Smooth muscle cell (in vitro differentiated cells): ENCODE measurements around the gene RELL2. TPM values are rescaled to one million over a fixed set of nuclear protein-coding genes. Genes with fewer than 3 reads are reported as not detected.

Experiments used
- DNase-seq: peaks from one replicate; lab custom pipeline; 2025; ENCODE audit not compliant: unreplicated experiment; lab: John Stamatoyannopoulos, UW
- H2AFZ ChIP-seq: fragments of 200-600 bp; sonication (generic); 2 replicates; pipeline ENCODE4 v1.6.0; 2016; ENCODE audit warnings: antibody characterized with exemption, low read depth, mild to moderate bottlenecking
- H3F3A ChIP-seq: fragments of 200-600 bp; sonication (generic); 2 replicates; pipeline ENCODE4 v1.6.0; 2017; ENCODE audit warnings: antibody characterized with exemption, low read depth
- H3K27ac ChIP-seq: fragments of 200-600 bp; sonication (generic); 2 replicates; pipeline ENCODE4 v1.5.1; 2016; ENCODE audit warnings: low read depth, mild to moderate bottlenecking
- H3K27me3 ChIP-seq: fragments of 200-600 bp; sonication (generic); 2 replicates; pipeline ENCODE4 v1.6.1; 2016; ENCODE audit warnings: low read depth, mild to moderate bottlenecking
- H3K36me3 ChIP-seq: fragments of 200-600 bp; sonication (generic); 2 replicates; pipeline ENCODE4 v1.5.1; 2016; ENCODE audit warnings: low read depth
- H3K4me1 ChIP-seq: fragments of 200-600 bp; sonication (generic); 2 replicates; pipeline ENCODE4 v1.5.1; 2016; ENCODE audit warnings: low read depth
- H3K4me2 ChIP-seq: fragments of 200-600 bp; sonication (generic); 2 replicates; pipeline ENCODE4 v1.6.0; 2016; ENCODE audit warnings: mild to moderate bottlenecking
- H3K4me3 ChIP-seq: fragments of 200-600 bp; sonication (generic); 2 replicates; pipeline ENCODE4 v1.5.1; 2016; ENCODE audit warnings: mild to moderate bottlenecking
- H3K79me2 ChIP-seq: fragments of 200-600 bp; sonication (generic); 2 replicates; pipeline ENCODE4 v1.6.0; 2016; ENCODE audit warnings: low read depth, mild to moderate bottlenecking
- H3K9ac ChIP-seq: fragments of 200-600 bp; sonication (generic); 2 replicates; pipeline ENCODE4 v1.6.0; 2016; ENCODE audit warnings: low read depth
- H3K9me3 ChIP-seq: fragments of 200-600 bp; sonication (generic); replicated peaks from 2 replicates; pipeline ENCODE4 v1.5.1; 2016; ENCODE audit warnings: low read depth
- H4K20me1 ChIP-seq: fragments of 200-600 bp; sonication (generic); 2 replicates; pipeline ENCODE4 v1.6.0; 2016; ENCODE audit warnings: low read depth
- WGBS: methylation state at CpG from one replicate; pipeline ENCODE4 v1.1.7; 2016; ENCODE audit warnings: low lambda C conversion rate; 5-methylcytosine and 5-hydroxymethylcytosine counted together
- polyA plus RNA-seq: library from polyadenylated mRNA; unstranded; fragments of >200 nt; fragmentation: Nextera tagmentation; extraction: Ambion mirVana; gene quantifications from 2 replicates; pipeline ENCODE4 v1.2.1, GENCODE V29; 2016
- total RNA-seq: library from RNA; depleted of rRNA; stranded (reverse); fragments of >200 nt; gene quantifications from 2 replicates; pipeline ENCODE4 v1.2.3, GENCODE V29; 2014
- TF ChIP-seq, protein P1 (sequence below): fragments of 200-600 bp; sonication (generic); IDR thresholded peaks from 2 replicates; pipeline ENCODE4 v1.5.1; 2017; ENCODE audit warnings: borderline replicate concordance, mild to moderate bottlenecking, antibody characterized with exemption; ENCODE audit not compliant: insufficient read depth, poor library complexity, severe bottlenecking

The RELL2 gene
- total and polyA plus RNA-seq, 2 experiments from 2014 or later, result 4.2 to 8.7 TPM

GRCh38 chr5:141639357-141640050, 2.7 kb downstream of the RELL2 start:
- Histone ChIP-seq H3K9me3 (no peaks in the 10 kb centered on the region), H3K9ac (no peak overlapping the region), H3K36me3 (no peaks in the 10 kb centered on the region), H3F3A (peaks cover 6% of the 10 kb centered on the region), H3K4me2 (no peak overlapping the region), H3K27ac (no peak overlapping the region), H3K27me3 (no peaks in the 10 kb centered on the region), H3K79me2 (peaks cover 21% of the 10 kb centered on the region), H3K4me1 (peaks cover 16% of the 10 kb centered on the region), H3K4me3 (no peak overlapping the region), H2AFZ (no peak overlapping the region), H4K20me1 (peaks cover 29% of the 10 kb centered on the region)
- DNase-seq, result no peak
- WGBS, result 97% methylated on average over 12 of the region's 12 CpGs
- TF ChIP-seq, protein P1, sequence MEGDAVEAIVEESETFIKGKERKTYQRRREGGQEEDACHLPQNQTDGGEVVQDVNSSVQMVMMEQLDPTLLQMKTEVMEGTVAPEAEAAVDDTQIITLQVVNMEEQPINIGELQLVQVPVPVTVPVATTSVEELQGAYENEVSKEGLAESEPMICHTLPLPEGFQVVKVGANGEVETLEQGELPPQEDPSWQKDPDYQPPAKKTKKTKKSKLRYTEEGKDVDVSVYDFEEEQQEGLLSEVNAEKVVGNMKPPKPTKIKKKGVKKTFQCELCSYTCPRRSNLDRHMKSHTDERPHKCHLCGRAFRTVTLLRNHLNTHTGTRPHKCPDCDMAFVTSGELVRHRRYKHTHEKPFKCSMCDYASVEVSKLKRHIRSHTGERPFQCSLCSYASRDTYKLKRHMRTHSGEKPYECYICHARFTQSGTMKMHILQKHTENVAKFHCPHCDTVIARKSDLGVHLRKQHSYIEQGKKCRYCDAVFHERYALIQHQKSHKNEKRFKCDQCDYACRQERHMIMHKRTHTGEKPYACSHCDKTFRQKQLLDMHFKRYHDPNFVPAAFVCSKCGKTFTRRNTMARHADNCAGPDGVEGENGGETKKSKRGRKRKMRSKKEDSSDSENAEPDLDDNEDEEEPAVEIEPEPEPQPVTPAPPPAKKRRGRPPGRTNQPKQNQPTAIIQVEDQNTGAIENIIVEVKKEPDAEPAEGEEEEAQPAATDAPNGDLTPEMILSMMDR, result no peak

DNA sequence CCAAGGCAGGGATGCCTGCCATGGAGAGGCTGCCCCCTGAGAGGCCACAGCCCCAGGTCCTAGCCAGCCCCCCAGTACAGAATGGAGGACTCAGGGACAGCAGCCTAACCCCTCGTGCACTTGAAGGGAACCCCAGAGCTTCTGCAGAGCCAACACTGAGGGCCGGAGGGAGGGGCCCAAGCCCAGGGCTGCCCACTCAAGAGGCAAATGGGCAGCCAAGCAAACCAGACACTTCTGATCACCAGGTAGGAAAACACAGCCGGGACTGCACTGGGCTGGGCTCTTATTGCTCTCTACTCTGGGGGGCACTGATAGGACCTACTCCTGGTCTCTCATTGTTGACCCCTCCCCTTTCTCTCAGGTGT, 3.2 kb downstream of the RELL2 start:
- Histone ChIP-seq H3K36me3 (no peaks in the 10 kb centered on the region), H3K4me1 (peaks cover 15% of the 10 kb centered on the region), H3K27me3 (no peaks in the 10 kb centered on the region), H3K27ac (no peak overlapping the region), H3K9me3 (no peaks in the 10 kb centered on the region), H3F3A (peaks cover 6% of the 10 kb centered on the region), H4K20me1 (peaks cover 24% of the 10 kb centered on the region), H3K4me3 (no peak overlapping the region), H3K9ac (no peak overlapping the region), H3K79me2 (peaks cover 16% of the 10 kb centered on the region), H2AFZ (no peak overlapping the region), H3K4me2 (no peak overlapping the region)
- WGBS, result 96% methylated on average over 3 of the region's 3 CpGs
- TF ChIP-seq, protein P1, result no peak
- no peak for DNase-seq

DNA sequence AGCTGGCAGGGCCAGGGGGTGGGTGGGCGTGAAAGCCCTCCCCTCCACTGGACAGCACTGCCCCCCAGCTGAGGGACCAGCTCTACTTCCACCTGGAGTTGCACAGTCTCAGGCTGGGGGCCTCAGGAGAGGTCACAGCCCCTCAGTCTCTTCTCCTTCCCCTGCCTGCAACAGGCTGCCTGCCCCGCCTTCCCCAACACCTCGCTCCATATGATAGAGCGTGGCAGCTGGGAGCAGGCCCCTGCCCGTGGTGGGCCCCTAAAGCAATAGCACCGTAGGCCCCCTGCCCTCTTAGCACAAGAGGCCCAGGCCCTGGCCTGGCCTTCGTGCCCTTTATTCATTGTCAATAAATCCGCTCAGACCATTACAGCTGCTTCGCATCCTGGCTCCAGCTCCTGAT, 3.9 kb downstream of the RELL2 start:
- no peak for DNase-seq
- no peak overlapping the region for H2AFZ ChIP-seq
- H3F3A ChIP-seq, result peaks cover 6% of the 10 kb centered on the region
- peaks cover 8% of the 10 kb centered on the region for H3K4me1 ChIP-seq
- no peak overlapping the region for H3K27ac ChIP-seq
- no peak overlapping the region for H3K9ac ChIP-seq
- no peak overlapping the region for H3K4me2 ChIP-seq
- no peaks in the 10 kb centered on the region for H3K36me3 ChIP-seq
- WGBS, result 90% methylated on average over 9 of the region's 9 CpGs
- no peak overlapping the region for H3K4me3 ChIP-seq
- no peaks in the 10 kb centered on the region for H3K27me3 ChIP-seq
- peaks cover 17% of the 10 kb centered on the region for H4K20me1 ChIP-seq
- peaks cover 9% of the 10 kb centered on the region for H3K79me2 ChIP-seq
- H3K9me3 ChIP-seq, result no peaks in the 10 kb centered on the region
- TF ChIP-seq, protein P1, result no peak
